ENCODE measurements around the gene SH2B2.
A peak's percentile ranks its signal among the peaks of the same experiment; 100 is the strongest.
"Not testable (repeated sequence)": the region's sequence is repeated elsewhere in the genome, so short reads cannot be mapped to it uniquely, and the experiment has no call there.

The SH2B2 gene

GRCh38 chr7:102317231-102318059 lies 30.8 kb downstream of the SH2B2 start:
- Histone ChIP-seq H3K4me3 (no peak overlapping the region), H3K36me3 (replicated peaks) (no peaks in the 10 kb centered on the region), H3K4me1 (no peaks in the 10 kb centered on the region), H3K9me3 (no peaks in the 10 kb centered on the region), H3K27me3 (ENCODE audit: low read depth) (no peaks in the 10 kb centered on the region)
- DNase-seq (ENCODE audit: low spot score in 2 of 2): no peak
- in situ Hi-C loops (cut with MboI; ENCODE audit: low sequenced_read_pairs): no loop called here

GRCh38 chr7:102318482-102318971 lies 31.9 kb downstream of the SH2B2 start:
- no peak for DNase-seq (ENCODE audit: low spot score in 2 of 2)
- Histone ChIP-seq H3K36me3 (replicated peaks) (no peaks in the 10 kb centered on the region), H3K4me1 (no peaks in the 10 kb centered on the region), H3K27me3 (ENCODE audit: low read depth) (no peaks in the 10 kb centered on the region), H3K4me3 (no peak overlapping the region), H3K9me3 (no peaks in the 10 kb centered on the region)
- in situ Hi-C loops (cut with MboI; ENCODE audit: low sequenced_read_pairs): no loop called here

- Histone ChIP-seq H3K36me3 (replicated peaks) (no peaks in the 10 kb centered on the region), H3K27me3 (ENCODE audit: low read depth) (no peaks in the 10 kb centered on the region), H3K4me3 (no peak overlapping the region), H3K9me3 (no peaks in the 10 kb centered on the region), H3K4me1 (no peaks in the 10 kb centered on the region)
- no peak for DNase-seq (ENCODE audit: low spot score in 2 of 2)
- in situ Hi-C loops (cut with MboI; ENCODE audit: low sequenced_read_pairs): no loop called here
Observed at GRCh38 chr7:102319671-102320070, 33.0 kb downstream of the SH2B2 start.

GRCh38 chr7:102320181-102320580 lies 33.5 kb downstream of the SH2B2 start:
- H3K4me1 ChIP-seq: no peaks in the 10 kb centered on the region
- no peak for DNase-seq (ENCODE audit: low spot score in 2 of 2)
- no peak overlapping the region for H3K4me3 ChIP-seq

GRCh38 chr7:102320601-102321350 lies 34.1 kb downstream of the SH2B2 start:
- H3K36me3 ChIP-seq (replicated peaks): no peaks in the 10 kb centered on the region
- H3K4me3 ChIP-seq: no peak overlapping the region
- no peaks in the 10 kb centered on the region for H3K27me3 ChIP-seq (ENCODE audit: low read depth)
- DNase-seq (ENCODE audit: low spot score in 2 of 2): no peak
- no peaks in the 10 kb centered on the region for H3K4me1 ChIP-seq
- no peaks in the 10 kb centered on the region for H3K9me3 ChIP-seq
- in situ Hi-C loops (cut with MboI; ENCODE audit: low sequenced_read_pairs): no loop called here

More at GRCh38 chr7:102320181-102320580, 33.5 kb downstream of the SH2B2 start:
- H3K9me3 ChIP-seq: no peaks in the 10 kb centered on the region
- in situ Hi-C loops (cut with MboI; ENCODE audit: low sequenced_read_pairs): no loop called here
- no peaks in the 10 kb centered on the region for H3K27me3 ChIP-seq (ENCODE audit: low read depth)
- no peaks in the 10 kb centered on the region for H3K36me3 ChIP-seq (replicated peaks)

GRCh38 chr7:102321351-102322201 lies 34.9 kb downstream of the SH2B2 start:
- in situ Hi-C loops (cut with MboI; ENCODE audit: low sequenced_read_pairs): no loop called here
- no peaks in the 10 kb centered on the region for H3K36me3 ChIP-seq (replicated peaks)
- H3K4me1 ChIP-seq: peaks cover 4% of the 10 kb centered on the region
- no peak overlapping the region for H3K4me3 ChIP-seq
- H3K9me3 ChIP-seq: no peaks in the 10 kb centered on the region
- H3K27me3 ChIP-seq (ENCODE audit: low read depth): no peaks in the 10 kb centered on the region
- DNase-seq (ENCODE audit: low spot score in 2 of 2): peak in 1 of 2 experiments; percentile 3

- in situ Hi-C loops (cut with MboI; ENCODE audit: low sequenced_read_pairs): no loop called here
- H3K4me1 ChIP-seq: peaks cover 8% of the 10 kb centered on the region
- DNase-seq (ENCODE audit: low spot score in 2 of 2): peak in 1 of 2 experiments; percentile 6
- H3K36me3 ChIP-seq (replicated peaks): no peaks in the 10 kb centered on the region
- H3K9me3 ChIP-seq: no peaks in the 10 kb centered on the region
- H3K4me3 ChIP-seq: no peak overlapping the region
- no peaks in the 10 kb centered on the region for H3K27me3 ChIP-seq (ENCODE audit: low read depth)
Observed at GRCh38 chr7:102322202-102322715, 35.6 kb downstream of the SH2B2 start.

GRCh38 chr7:102323914-102324195 lies 37.2 kb downstream of the SH2B2 start:
- Histone ChIP-seq H3K4me3 (no peak overlapping the region), H3K9me3 (no peaks in the 10 kb centered on the region), H3K27me3 (ENCODE audit: low read depth) (no peaks in the 10 kb centered on the region), H3K36me3 (replicated peaks) (no peaks in the 10 kb centered on the region), H3K4me1 (peaks cover 8% of the 10 kb centered on the region)
- peak in 1 of 2 experiments; percentile 5 for DNase-seq (ENCODE audit: low spot score in 2 of 2)
- in situ Hi-C loops (cut with MboI; ENCODE audit: low sequenced_read_pairs): no loop called here

GRCh38 chr7:102325106-102325505 lies 38.4 kb downstream of the SH2B2 start:
- H3K36me3 ChIP-seq (replicated peaks); H3K27me3 ChIP-seq (ENCODE audit: low read depth); H3K4me1 ChIP-seq; H3K9me3 ChIP-seq; H3K4me3 ChIP-seq; DNase-seq (ENCODE audit: low spot score in 2 of 2); in situ Hi-C loops (cut with MboI; ENCODE audit: low sequenced_read_pairs): not testable (repeated sequence)

- Histone ChIP-seq H3K4me1 (peaks cover 8% of the 10 kb centered on the region), H3K27me3 (ENCODE audit: low read depth) (no peaks in the 10 kb centered on the region), H3K4me3 (no peak overlapping the region), H3K9me3 (no peaks in the 10 kb centered on the region), H3K36me3 (replicated peaks) (no peaks in the 10 kb centered on the region)
- in situ Hi-C loops (cut with MboI; ENCODE audit: low sequenced_read_pairs): no loop called here
- peak; percentile 53 to 71 for DNase-seq (ENCODE audit: low spot score in 2 of 2)
Observed at GRCh38 chr7:102326157-102326889, 39.7 kb downstream of the SH2B2 start.

- H3K36me3 ChIP-seq (replicated peaks); in situ Hi-C loops (cut with MboI; ENCODE audit: low sequenced_read_pairs); H3K4me3 ChIP-seq; H3K9me3 ChIP-seq; H3K27me3 ChIP-seq (ENCODE audit: low read depth); DNase-seq (ENCODE audit: low spot score in 2 of 2); H3K4me1 ChIP-seq: not testable (repeated sequence)
Observed at GRCh38 chr7:102327183-102327582, 40.5 kb downstream of the SH2B2 start.

GRCh38 chr7:102328863-102329262 lies 42.2 kb downstream of the SH2B2 start:
- DNase-seq (ENCODE audit: low spot score in 2 of 2); H3K36me3 ChIP-seq (replicated peaks); H3K4me1 ChIP-seq; H3K4me3 ChIP-seq; H3K9me3 ChIP-seq; H3K27me3 ChIP-seq (ENCODE audit: low read depth); in situ Hi-C loops (cut with MboI; ENCODE audit: low sequenced_read_pairs): not testable (repeated sequence)

- in situ Hi-C loops (cut with MboI; ENCODE audit: low sequenced_read_pairs); H3K4me3 ChIP-seq; H3K9me3 ChIP-seq; H3K4me1 ChIP-seq; H3K27me3 ChIP-seq (ENCODE audit: low read depth); DNase-seq (ENCODE audit: low spot score in 2 of 2); H3K36me3 ChIP-seq (replicated peaks): not testable (repeated sequence)
Observed at GRCh38 chr7:102329366-102329765, 42.7 kb downstream of the SH2B2 start.

Measured in HAP-1 (cell line).